IPS-NIHi7 (cell line): ENCODE measurements around the gene NOS3.

Source experiments
- DNase-seq: peaks from one replicate; pipeline ENCODE4 v3.0.0; 2012; ENCODE audit warnings: mixed read lengths; ENCODE audit errors: extremely low spot score

The NOS3 gene

DNA sequence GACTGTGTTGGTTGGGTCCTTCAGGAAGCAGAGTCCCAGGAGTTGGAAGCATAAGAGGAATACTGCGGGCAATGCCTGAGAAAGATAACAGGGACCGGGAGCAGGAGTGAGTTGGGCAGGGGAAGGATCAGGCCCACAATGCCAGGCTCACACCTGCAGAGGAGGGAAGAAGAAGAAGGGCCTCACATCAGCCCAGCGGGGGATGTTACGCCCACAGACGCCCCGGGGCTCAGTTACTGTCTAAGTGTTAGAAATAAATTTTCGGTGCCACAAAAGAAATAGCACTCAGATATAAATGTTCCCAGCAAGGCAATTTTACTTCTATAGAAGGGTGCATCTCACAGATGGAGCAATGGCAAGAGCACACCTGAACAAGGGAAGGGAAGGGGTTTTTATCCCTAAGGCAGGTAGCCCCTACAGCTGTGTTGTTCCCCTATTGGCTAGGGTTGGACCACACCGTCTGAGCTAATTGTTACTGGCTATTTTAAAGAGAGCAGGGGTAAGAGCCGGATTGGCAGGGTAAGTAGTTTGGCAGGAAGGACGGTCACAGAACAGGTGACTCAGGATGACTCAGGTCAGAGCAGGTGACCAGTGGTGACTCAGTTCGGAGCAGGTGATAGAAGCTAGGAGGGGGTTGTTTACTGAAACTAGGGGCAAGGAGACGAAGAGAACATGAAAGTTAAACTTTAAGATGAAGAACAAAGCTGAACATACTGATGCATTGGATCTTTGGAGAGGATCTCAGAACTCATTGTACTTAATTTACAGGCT lies at the start of gene NOS3:
Gene NOS3 (plus strand): TSS at position 602 of the 771 bp plus-strand sequence. CDS start 2,787 bp downstream, outside the sequence.
- no peak for DNase-seq

DNA sequence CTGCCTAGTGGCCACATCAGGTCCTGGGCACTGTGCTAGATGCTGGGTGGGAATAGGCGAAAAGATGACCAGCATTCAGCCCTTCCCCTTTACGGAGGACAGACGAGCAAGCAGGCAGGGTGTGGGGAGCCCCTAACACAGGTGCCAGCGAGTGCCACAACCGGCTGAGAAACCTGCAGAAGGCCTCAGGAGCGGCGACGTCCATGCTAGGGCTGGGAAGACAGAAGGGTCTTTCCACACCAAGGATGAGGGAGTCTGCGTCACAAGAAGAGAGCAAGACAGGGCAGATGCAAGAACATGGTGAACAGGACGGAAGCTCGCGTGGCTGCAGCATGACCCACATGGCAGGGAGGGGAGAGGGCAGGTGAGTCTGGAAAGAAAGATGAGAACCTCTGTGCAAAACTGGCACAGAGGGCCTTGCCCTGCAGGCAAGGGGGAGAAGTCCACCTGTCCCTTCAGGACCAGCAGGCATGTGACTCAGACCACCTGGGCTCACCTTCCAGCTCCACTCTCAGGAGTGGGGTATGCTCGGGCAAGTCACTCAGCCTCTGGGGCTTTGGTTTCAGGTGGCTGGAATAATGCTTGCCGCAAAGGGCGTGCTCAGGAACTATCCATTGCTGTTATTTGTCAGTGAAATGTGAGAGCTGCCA lies 49.3 kb upstream of the NOS3 start:
- no peak for DNase-seq

- DNase-seq, result peak; percentile 49
Observed at GRCh38 chr7:150942001-150942590, 48.7 kb upstream of the NOS3 start.

GRCh38 chr7:150942591-150943452 lies 48.0 kb upstream of the NOS3 start:
- DNase-seq, result no peak

DNA sequence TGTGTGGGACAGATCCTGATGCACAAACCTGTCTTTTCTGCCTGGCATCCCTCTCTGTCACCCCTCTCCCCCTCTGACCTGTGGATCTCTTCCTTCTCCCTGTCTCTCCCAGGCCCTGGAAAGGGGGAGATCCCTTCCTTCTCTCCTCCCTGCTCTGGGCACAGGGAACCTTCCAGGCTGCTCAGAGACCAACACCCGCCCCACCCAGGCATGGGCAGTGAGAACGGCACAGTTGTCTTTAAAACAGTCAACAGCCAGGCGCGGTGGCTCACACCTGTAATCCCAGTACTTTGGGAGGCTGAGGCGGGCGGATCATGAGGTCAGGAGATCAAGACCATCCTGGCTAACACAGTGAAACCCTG lies 47.4 kb upstream of the NOS3 start:
- no peak for DNase-seq

DNA sequence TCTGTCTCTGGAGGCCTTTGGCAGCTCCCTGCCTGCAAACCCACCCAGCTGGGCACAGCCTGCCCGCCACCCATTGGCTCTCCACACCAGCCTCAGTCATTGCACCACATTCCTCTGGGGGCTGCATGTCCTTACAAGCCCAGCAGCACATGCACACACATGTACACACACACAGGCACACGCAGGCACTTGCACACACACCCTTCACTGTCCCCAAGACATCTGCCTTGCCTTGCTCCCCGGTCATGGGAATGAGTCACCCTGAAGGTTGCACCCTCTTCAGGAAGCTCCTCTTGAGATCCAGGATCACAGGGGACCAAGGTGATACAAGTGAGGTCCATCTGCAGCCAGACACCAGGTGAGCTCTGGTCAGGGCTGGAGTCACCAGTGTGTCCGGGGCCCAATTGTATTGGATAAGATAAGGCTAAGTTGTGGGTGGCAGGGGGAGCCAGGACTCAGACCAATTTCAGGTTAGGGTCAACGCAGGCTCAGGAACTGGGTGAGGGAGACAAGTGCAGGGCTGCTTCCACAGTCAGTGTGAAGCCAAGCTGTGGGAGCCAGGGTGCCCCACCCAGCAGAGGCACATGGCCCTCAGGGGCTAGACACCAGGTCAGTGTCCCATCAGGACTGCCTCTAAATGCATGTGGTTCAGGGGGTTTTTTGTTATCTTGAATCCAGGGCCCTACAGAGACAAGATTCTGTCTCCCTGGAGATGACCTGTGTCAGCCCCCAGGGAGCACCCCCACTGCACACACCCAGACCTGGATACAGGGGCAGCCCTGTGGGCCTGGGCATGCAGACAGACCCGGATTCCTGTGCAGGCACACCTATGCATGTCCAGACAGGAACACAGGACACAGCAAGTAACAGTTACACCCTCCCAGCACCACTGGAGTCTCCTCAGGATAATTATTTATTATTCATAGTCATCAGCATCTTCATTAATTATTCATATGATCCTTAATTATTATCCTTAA lies 46.5 kb upstream of the NOS3 start:
- no peak for DNase-seq

DNA sequence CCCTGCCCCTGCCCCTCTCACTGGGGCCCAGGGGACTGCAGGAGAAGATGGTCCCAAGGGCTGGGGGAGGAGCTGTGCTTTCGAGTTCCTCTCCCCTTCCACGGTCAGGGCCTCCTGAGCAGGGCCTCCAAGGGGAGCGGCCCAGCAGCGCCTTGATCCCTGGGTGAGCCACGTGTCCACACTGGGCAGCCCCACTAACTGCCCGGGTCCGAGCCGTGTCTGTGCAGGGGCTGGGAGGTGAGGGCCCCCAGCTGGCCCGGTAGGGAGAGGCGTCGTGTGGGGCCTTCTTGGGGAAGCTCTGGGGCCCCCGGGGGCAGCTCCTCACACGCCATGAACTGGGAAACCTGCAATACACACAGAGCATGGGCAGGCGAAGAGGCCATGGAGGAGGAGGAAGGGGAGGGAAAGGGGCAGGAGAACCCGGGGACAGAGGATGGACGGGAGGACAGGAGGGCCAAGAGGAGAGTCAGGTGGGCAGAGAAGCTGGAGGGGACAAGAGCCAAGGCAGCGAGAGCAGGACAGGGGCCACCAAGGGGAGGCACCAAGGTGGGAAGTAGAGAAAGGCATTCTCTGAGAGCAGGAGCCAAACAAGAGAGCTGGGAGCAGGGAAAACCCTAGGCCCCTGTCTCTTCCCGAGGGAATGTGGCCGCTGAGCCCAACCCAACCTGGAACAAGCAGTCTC lies 45.5 kb upstream of the NOS3 start:
- no peak for DNase-seq

GRCh38 chr7:150945853-150946420 lies 44.9 kb upstream of the NOS3 start:
- no peak for DNase-seq

GRCh38 chr7:150946421-150947240 lies 44.2 kb upstream of the NOS3 start:
- DNase-seq, result no peak

- DNase-seq, result no peak
Observed at GRCh38 chr7:150947241-150947745, 43.5 kb upstream of the NOS3 start.

DNA sequence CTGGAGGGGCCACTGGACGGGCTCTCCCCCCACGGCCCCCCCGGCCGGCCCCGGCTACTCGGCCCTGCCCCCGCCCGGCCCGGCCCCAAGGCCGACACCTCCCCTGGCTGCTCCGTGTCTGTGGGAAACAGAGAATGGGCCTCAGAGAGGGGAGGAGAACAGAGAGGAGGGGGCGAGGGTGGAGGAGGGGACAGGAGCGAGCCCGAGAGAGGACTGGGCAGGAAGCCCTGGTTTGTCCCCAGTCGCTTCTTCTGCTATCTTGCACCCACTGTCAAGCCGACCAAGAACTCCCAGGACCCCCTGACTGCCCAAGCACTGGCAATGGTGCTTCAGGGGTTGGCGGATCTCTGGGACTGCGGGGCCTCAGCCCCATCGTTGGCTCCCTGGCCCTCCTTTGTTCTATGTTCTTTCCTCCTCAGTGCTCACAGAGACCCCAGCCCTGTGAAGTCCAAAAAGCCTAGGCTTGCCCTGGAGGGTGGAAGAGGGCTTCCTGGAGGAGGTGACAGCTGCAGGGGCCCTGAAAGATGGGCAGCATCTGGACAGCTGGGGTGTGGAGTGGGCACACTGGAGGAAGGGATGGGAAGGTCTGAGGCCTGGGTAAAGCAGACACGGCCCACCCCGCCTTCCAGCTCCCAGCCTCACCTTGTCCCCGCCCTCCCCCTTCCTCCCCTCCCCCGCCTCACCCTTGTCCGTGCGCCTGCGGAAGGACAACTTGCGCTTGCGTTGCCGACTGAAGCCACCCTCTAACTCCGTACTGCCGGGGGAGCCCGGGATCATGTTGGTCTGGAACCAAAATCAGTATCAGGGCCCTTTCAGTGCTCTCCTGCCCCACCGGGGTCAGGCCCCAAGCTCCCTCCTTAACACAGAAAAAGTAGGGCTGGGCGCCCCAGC lies 42.8 kb upstream of the NOS3 start:
- peak; percentile 57 for DNase-seq

DNA sequence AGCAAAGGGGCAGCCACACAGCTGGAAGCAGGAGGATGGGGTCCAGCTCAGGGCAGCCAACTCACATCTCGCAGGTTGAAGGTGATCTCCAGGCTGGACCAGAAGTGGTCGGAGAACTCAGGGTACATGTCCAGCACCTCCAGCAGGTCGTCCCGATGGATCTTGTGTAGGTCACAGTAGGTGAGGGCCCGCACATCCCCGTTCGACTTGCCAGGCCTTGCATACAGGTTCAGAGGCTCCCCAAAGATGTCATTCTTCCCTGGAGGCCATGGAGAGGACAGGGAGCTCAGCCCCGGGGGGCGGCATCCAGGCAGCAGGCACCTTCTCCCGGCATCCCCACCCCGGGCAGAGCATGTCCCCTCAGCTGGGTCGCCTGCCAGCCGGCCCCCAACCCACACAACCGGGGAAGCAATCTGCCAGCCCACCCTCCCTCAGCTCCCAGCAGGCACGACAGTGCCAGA lies 42.0 kb upstream of the NOS3 start:
- DNase-seq, result no peak

DNA sequence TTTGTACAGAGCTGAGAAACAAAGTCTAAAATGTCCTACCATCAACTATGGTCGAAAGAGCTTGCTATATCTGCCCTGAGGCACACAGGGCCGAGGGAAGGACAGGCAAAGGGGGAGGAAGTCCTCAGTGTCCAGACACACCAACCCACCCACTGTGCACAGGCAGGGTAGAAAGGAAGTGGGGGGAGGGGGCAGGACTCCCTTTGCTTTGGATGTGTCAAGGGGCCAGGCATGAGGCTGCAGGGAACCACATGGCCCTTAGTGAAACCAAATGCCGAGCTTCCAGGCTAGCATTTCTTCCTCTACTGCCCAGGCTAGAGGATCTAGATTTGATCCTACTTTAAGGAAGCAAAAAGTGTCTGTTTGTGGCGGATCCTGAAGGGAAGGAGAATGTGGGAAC lies 41.3 kb upstream of the NOS3 start:
- DNase-seq, result peak; percentile 57

- DNase-seq, result no peak
Observed at GRCh38 chr7:150949971-150950491, 40.8 kb upstream of the NOS3 start.

- DNase-seq, result no peak
Observed at GRCh38 chr7:150950496-150951180, 40.2 kb upstream of the NOS3 start.

GRCh38 chr7:150951181-150951520 lies 39.7 kb upstream of the NOS3 start:
- no peak for DNase-seq

GRCh38 chr7:150951521-150951920 lies 39.3 kb upstream of the NOS3 start:
- DNase-seq, result no peak
